Tibial nerve (tissue), 4 donors: ENCODE measurements around the gene NLRP14.

Source experiments
- CTCF ChIP-seq, 5 experiments: fragments of 200-600 bp in 3 of 5; fragments of 450-650 bp in 2 of 5; sonication (generic) in 3 of 5; IDR thresholded peaks; one replicate each; pipeline ENCODE4 v1.5.1; 2016 to 2019; ENCODE audit warnings: antibody characterized with exemption in 5 of 5, mild to moderate bottlenecking in 3 of 5, moderate library complexity in 2 of 5
- EP300 ChIP-seq, 2 donors: sonication (generic); formaldehyde crosslinking; IDR thresholded peaks; one replicate each; pipeline ENCODE4 v1.6.1; 2017; ENCODE audit warnings: antibody characterized with exemption in 2 of 2, mild to moderate bottlenecking in 1 of 2
- POLR2A ChIP-seq, 2 donors: fragments of 450-650 bp; IDR thresholded peaks; one replicate each; pipeline ENCODE4 v1.6.1; 2017; ENCODE audit warnings: antibody characterized with exemption in 2 of 2, mild to moderate bottlenecking in 2 of 2, moderate library complexity in 2 of 2

GRCh38 chr11:6979365-6979764 is 40.9 kb upstream of the NLRP14 start:
- TF ChIP-seq EP300 (IDR thresholded peaks at IDR 0.05) (no peak), POLR2A (IDR thresholded peaks at IDR 0.05) (no peak), CTCF (IDR thresholded peaks at IDR 0.05) (no peak)
